Endothelial cell of umbilical vein (primary cell): Measurements from ENCODE around the gene KRT86. TPM values are rescaled to one million over a fixed set of nuclear protein-coding genes. Genes with fewer than 3 reads are reported as not detected.

Source experiments
- BruUV-seq: library from RNA; stranded (reverse); fragments of 400-500 nt; replicated peaks from 2 replicates; lab custom pipeline; 2021; lab: Mats Ljungman, UMichigan
- CTCF ChIA-PET: fragments of 300-600, 350-600 bp; sonication (Branson Sonifier 250); formaldehyde crosslinking; loops from one replicate; lab custom pipeline; 2021; ENCODE audit warnings: antibody characterized with exemption, inconsistent platforms; lab: Charles Lee
- POLR2A ChIA-PET: fragments of 300-600, 350-600 bp; sonication (Branson Sonifier 250); formaldehyde crosslinking; loops from one replicate; lab custom pipeline; 2021; ENCODE audit warnings: antibody characterized with exemption, inconsistent platforms; lab: Charles Lee
- DNase-seq: peaks from one replicate; pipeline ENCODE4 v3.0.0-alpha.2; 2011; ENCODE audit warnings: low read depth, low spot score
- FAIRE-seq: peaks from 2 replicates; lab custom pipeline; 2011; peaks lifted over from hg19 to GRCh38; lab: Jason Lieb, UNC
- H2AFZ ChIP-seq: 2 replicates; pipeline ENCODE4 v1.6.0; 2012; ENCODE audit warnings: low read depth, low read length, control low read depth, inconsistent platforms
- H3K27ac ChIP-seq: 2 replicates; pipeline ENCODE4 v1.5.1; 2011; ENCODE audit warnings: low read depth, mild to moderate bottlenecking, control low read depth, low read length, moderate library complexity; ENCODE audit not compliant: insufficient read depth
- H3K27me3 ChIP-seq, 2 experiments: 2 replicates each; pipeline versions ENCODE4 v1.6.0 to v1.6.1; 2011; ENCODE audit warnings: low read length in 2 of 2, mixed read lengths in 1 of 2; ENCODE audit not compliant: control insufficient read depth in 2 of 2, insufficient read depth in 2 of 2
- H3K36me3 ChIP-seq, 2 experiments: 2 replicates in 1 of 2; 3 replicates in 1 of 2; pipeline ENCODE4 v1.5.1; 2011; ENCODE audit warnings: low read length in 2 of 2, mild to moderate bottlenecking in 1 of 2, moderate library complexity in 1 of 2; ENCODE audit not compliant: control insufficient read depth in 2 of 2, insufficient read depth in 2 of 2; ENCODE audit errors: extremely low read depth in 1 of 2
- H3K4me1 ChIP-seq: 3 replicates; pipeline ENCODE4 v1.5.1; 2011; ENCODE audit warnings: mild to moderate bottlenecking, low read length; ENCODE audit not compliant: control insufficient read depth, insufficient read depth; ENCODE audit errors: extremely low read depth
- H3K4me2 ChIP-seq: 2 replicates; pipeline ENCODE4 v1.6.1; 2011; ENCODE audit warnings: low read length, control low read depth, mixed read lengths; ENCODE audit not compliant: insufficient read depth
- H3K4me3 ChIP-seq, 3 experiments: fragments of 200-600 bp in 1 of 3; sonication (generic), shearing (Covaris generic) in 1 of 3; replicated peaks in 1 of 3; 2 replicates each; pipeline ENCODE4 v1.5.1; 2011 to 2016; ENCODE audit warnings: control low read depth in 3 of 3, low read length in 3 of 3, mild to moderate bottlenecking in 2 of 3, inconsistent platforms in 1 of 3, low read depth in 1 of 3, moderate library complexity in 1 of 3; ENCODE audit not compliant: insufficient read depth in 1 of 3
- H3K79me2 ChIP-seq: 2 replicates; pipeline ENCODE4 v1.6.0; 2012; ENCODE audit warnings: low read length, inconsistent platforms; ENCODE audit not compliant: control insufficient read depth, insufficient read depth
- H3K9ac ChIP-seq: replicated peaks from 2 replicates; pipeline ENCODE3; 2011; ENCODE audit warnings: low read length, control low read depth; ENCODE audit not compliant: insufficient read depth; ENCODE audit errors: extremely low read depth
- H3K9me1 ChIP-seq: replicated peaks from 3 replicates; pipeline ENCODE4 v1.6.0; 2011; ENCODE audit warnings: mild to moderate bottlenecking, low read length; ENCODE audit not compliant: control insufficient read depth, insufficient read depth; ENCODE audit errors: extremely low read depth
- H3K9me3 ChIP-seq: replicated peaks from 2 replicates; pipeline ENCODE4 v1.5.1; 2012; ENCODE audit warnings: low read length, inconsistent platforms; ENCODE audit not compliant: control insufficient read depth, insufficient read depth
- H4K20me1 ChIP-seq: replicated peaks from 2 replicates; pipeline ENCODE3; 2011; ENCODE audit warnings: mild to moderate bottlenecking, low read length; ENCODE audit not compliant: control insufficient read depth, insufficient read depth; ENCODE audit errors: extremely low read depth
- CTCF ChIP-seq, 2 donors: IDR thresholded peaks; 1 replicate in 1 of 2; 2 replicates in 1 of 2; pipeline ENCODE4 v1.5.1; 2011; ENCODE audit warnings: low read length in 2 of 2, mild to moderate bottlenecking in 2 of 2, moderate library complexity in 2 of 2, control low read depth in 1 of 2, inconsistent platforms in 1 of 2, low read depth in 1 of 2; ENCODE audit not compliant: insufficient read depth in 1 of 2; ENCODE audit errors: extremely low read depth in 1 of 2
- EZH2 ChIP-seq: IDR thresholded peaks from 2 replicates; pipeline ENCODE4 v1.6.1; 2012; ENCODE audit warnings: borderline replicate concordance, low read depth, mild to moderate bottlenecking, moderate library complexity, low read length, inconsistent platforms; ENCODE audit not compliant: severe bottlenecking
- FOS ChIP-seq: IDR thresholded peaks from 2 replicates; pipeline ENCODE4 v1.6.1; 2011; ENCODE audit warnings: mild to moderate bottlenecking, low read length, moderate library complexity, borderline replicate concordance; ENCODE audit not compliant: insufficient read depth
- GATA2 ChIP-seq: IDR thresholded peaks from 2 replicates; pipeline ENCODE4 v1.7.0; 2011; ENCODE audit warnings: low read depth, mild to moderate bottlenecking, moderate library complexity, mixed read lengths, low read length; ENCODE audit not compliant: insufficient read length, insufficient read depth
- JUN ChIP-seq: IDR thresholded peaks from 2 replicates; pipeline ENCODE4 v1.6.1; 2011; ENCODE audit warnings: borderline replicate concordance, low read depth; ENCODE audit not compliant: insufficient read length, insufficient read depth
- MYC ChIP-seq: IDR thresholded peaks from one replicate; pipeline ENCODE4 v1.6.1; 2011; ENCODE audit warnings: mild to moderate bottlenecking, low read depth, low read length
- POLR2A ChIP-seq: IDR thresholded peaks from 2 replicates; pipeline ENCODE4 v1.6.1; 2012; ENCODE audit warnings: low read depth, mild to moderate bottlenecking, control low read depth, low read length
- POLR2AphosphoS5 ChIP-seq: IDR thresholded peaks from 2 replicates; pipeline ENCODE4 v1.6.1; 2012; ENCODE audit warnings: low read depth, mild to moderate bottlenecking, control low read depth, low read length, moderate library complexity; ENCODE audit not compliant: insufficient read depth
- dilution Hi-C: fragments of 300-500 bp; cut with MboI; formaldehyde crosslinking; loops from one replicate; pipeline ENCODE4 v1.15.0; 2019; ENCODE audit warnings: low sequenced_read_pairs; ENCODE audit not compliant: extremely low pct_ligation_motif_present
- intact Hi-C: fragments of 100-400 bp; cut with micrococcal nuclease; formaldehyde crosslinking; loops from one replicate; pipeline ENCODE4 v1.10.0; 2022
- polyA plus RNA-seq, 4 experiments: library from polyadenylated mRNA; depleted of rRNA in 3 of 4; stranded (reverse) in 3 of 4; unstranded in 1 of 4; fragments of >200 nt; gene quantifications; 2 replicates each; pipeline versions ENCODE4 v1.2.1 to v1.2.3, GENCODE V29; 2011 to 2012; ENCODE audit warnings: missing spikeins in 1 of 4
- total RNA-seq: library from RNA; stranded (reverse); gene quantifications from 2 replicates; pipeline ENCODE4 v1.2.3, GENCODE V29; 2021
- TF ChIP-seq, protein P1 (sequence below): IDR thresholded peaks from 2 replicates; pipeline ENCODE4 v1.6.1; 2011; ENCODE audit not compliant: insufficient read depth, insufficient read length

KRT86 gene
- total and polyA plus RNA-seq, 2 donors (not counting 3 experiments of a cell fraction or from before 2014, with no cell fraction given) = not detected

DNA sequence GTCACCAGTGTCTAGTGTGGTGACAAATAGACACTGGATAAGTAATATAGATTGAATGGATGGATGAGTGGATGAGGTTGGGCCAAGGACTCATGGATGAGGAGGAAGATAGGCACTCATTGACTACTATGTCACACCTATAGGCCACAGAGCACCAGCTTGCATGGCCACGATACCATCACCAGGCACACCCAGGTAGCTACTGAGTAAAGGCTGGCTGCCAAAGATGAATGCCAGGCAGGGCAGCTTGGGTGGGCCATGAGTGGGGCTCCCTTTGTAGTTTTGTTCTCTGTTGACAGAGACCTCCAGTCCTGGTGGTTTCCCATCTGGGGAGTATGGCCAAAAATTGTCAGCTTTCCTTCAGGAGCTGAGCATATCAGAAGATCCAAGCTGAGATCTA lies 57.9 kb downstream of the KRT86 start:
- ChIA-PET POLR2A (no interaction called here), CTCF (interaction anchor here (0.9 to 1.5 kb wide), 3 partner anchors 13 to 53 kb away, joined by 3 to 5 read pairs (median 3); no protein-coding TSS in a partner anchor)
- Histone ChIP-seq H3K4me1 (no peaks in the 10 kb centered on the region), H3K27me3 (peaks cover 17 to 21% of the 10 kb centered on the region in 2 experiments), H3K4me2 (no peak overlapping the region), H3K4me3 (no peak overlapping the region), H4K20me1 (no peaks in the 10 kb centered on the region), H3K36me3 (no peaks in the 10 kb centered on the region), H3K9me1 (no peaks in the 10 kb centered on the region), H3K79me2 (no peaks in the 10 kb centered on the region), H2AFZ (no peak overlapping the region), H3K27ac (no peak overlapping the region), H3K9ac (no peak overlapping the region), H3K9me3 (no peaks in the 10 kb centered on the region)
- no TSS peak for BruUV-seq
- dilution Hi-C loops = no loop called here
- intact Hi-C loops = loop anchor here (1.0 kb wide), 1 partner anchor 36 kb away; no protein-coding TSS in a partner anchor
- no peak for FAIRE-seq
- TF ChIP-seq EZH2 (no peak), MYC (no peak), CTCF (IDR thresholded peaks at IDR 0.05; ENCODE audit: extremely low read depth in 1 of 2, insufficient read depth in 1 of 2, low read depth in 1 of 2, low read length in 2 of 2) (no peak), GATA2 (no peak), FOS (no peak), POLR2A (no peak), POLR2AphosphoS5 (no peak), JUN (no peak)
- TF ChIP-seq, protein P1, sequence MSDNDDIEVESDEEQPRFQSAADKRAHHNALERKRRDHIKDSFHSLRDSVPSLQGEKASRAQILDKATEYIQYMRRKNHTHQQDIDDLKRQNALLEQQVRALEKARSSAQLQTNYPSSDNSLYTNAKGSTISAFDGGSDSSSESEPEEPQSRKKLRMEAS = no peak
- no peak for DNase-seq
